GM20000 (cell line): ENCODE measurements around the gene UBE2O.
A peak's percentile ranks its signal among the peaks of the same experiment; 100 is the strongest.

ENCODE experiments used
- DNase-seq: peaks from one replicate; pipeline ENCODE4 v3.0.0; 2012; ENCODE audit warnings: low spot score
- TF ChIP-seq, protein P1 (sequence below): IDR thresholded peaks from 2 replicates; pipeline ENCODE4 v1.5.1; 2012; ENCODE audit warnings: mild to moderate bottlenecking, control low read depth; ENCODE audit errors: extremely low read depth, missing control alignments

UBE2O gene

DNA sequence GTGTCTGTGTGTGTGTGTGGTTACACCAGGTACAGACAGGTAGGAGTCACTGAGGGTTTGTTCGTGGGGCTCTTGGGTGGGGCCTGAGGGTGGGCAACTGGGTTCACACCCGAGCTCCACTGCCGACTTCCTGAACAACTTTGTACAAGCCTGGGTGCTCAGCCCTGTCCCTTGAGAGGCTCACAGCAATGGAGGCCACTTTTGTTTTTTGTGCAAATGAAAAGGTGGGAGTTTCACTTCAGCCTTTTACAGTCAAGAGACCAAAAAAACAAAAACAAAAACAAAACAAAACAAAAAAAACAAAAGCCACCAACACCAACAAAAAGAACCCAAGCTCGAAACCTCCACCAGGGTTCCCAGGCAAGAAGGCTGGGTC lies 45.9 kb upstream of the UBE2O start:
- TF ChIP-seq, protein P1, sequence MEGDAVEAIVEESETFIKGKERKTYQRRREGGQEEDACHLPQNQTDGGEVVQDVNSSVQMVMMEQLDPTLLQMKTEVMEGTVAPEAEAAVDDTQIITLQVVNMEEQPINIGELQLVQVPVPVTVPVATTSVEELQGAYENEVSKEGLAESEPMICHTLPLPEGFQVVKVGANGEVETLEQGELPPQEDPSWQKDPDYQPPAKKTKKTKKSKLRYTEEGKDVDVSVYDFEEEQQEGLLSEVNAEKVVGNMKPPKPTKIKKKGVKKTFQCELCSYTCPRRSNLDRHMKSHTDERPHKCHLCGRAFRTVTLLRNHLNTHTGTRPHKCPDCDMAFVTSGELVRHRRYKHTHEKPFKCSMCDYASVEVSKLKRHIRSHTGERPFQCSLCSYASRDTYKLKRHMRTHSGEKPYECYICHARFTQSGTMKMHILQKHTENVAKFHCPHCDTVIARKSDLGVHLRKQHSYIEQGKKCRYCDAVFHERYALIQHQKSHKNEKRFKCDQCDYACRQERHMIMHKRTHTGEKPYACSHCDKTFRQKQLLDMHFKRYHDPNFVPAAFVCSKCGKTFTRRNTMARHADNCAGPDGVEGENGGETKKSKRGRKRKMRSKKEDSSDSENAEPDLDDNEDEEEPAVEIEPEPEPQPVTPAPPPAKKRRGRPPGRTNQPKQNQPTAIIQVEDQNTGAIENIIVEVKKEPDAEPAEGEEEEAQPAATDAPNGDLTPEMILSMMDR = no peak
- DNase-seq = peak; percentile 71

DNA sequence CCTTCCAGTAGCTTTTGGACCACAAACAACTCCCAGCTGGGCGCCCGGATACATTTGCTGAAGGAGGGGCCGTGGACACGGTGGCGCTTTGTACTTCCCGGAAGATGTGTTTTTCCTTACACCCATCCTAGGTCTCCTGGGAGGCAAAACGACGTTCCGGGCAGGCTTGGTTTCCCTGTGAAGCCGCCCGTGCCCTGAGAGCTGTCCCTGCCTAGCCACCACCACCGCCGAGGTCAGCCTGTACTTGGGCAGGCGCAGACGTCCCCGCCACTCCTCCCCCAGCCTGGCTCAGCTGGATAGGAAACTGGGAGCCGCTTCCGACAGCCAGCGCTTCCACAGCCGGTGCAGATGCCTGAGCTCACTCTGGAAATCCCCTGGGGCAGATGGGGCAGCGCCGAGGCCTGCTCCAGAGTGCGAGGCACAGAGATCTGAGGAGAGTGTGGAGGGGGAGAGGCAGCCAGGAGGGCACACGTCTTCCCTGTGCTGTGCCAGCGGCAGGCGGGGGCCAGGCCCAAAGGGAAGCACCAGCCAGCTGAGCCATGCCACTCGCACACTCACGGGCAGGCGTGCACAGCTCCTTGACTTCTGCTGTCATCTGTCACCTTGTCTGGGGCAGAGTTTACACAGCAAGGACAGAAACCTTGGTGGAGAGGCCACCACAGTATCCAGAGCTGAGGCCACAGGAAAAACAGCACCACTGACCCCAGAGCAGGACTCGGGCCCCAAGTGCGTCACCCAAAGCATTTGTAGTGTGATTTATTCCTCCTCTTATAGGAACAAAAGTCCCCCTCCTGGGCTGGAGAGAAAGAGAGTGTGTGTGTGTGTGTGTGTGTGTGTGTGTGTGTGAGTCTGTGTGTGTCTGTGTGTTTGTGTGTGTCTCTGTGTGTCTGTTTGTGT lies 45.3 kb upstream of the UBE2O start:
- DNase-seq = no peak
- TF ChIP-seq, protein P1 = no peak

DNA sequence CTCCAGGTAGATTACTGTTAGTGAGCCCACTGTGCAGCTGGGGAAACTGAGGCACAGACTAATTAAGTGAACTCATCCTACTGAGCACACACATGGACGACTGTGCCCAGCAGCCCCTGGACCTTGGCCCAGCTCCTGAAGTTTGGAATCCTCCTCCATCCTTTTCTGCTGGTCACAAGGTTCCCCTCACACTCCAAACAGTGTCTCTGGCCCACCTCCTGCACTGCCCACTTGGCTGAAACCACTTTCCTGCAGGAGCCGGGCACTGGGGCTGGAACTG lies 44.7 kb upstream of the UBE2O start:
- TF ChIP-seq, protein P1 = no peak
- no peak for DNase-seq

DNA sequence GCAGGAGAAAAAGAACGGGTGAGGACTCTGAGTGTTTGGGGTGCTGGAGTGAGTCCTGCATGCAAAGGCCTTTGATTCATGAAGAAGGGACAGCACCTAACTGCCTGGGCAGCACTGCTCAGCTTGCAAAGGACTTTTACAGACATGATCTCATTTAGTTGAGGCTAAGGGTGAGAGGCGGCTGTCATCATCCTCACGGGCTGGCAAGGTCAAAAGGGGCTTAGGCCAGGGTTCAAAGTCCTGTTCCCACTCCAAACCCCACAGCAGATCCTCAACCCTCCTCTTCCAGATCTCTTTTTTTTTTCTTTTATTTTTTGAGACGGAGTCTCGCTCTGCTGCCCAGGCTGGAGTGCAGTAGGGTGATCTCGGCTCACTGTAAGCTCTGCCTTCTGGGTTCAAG lies 43.5 kb upstream of the UBE2O start:
- peak; percentile 50 for DNase-seq
- TF ChIP-seq, protein P1 = no peak

DNA sequence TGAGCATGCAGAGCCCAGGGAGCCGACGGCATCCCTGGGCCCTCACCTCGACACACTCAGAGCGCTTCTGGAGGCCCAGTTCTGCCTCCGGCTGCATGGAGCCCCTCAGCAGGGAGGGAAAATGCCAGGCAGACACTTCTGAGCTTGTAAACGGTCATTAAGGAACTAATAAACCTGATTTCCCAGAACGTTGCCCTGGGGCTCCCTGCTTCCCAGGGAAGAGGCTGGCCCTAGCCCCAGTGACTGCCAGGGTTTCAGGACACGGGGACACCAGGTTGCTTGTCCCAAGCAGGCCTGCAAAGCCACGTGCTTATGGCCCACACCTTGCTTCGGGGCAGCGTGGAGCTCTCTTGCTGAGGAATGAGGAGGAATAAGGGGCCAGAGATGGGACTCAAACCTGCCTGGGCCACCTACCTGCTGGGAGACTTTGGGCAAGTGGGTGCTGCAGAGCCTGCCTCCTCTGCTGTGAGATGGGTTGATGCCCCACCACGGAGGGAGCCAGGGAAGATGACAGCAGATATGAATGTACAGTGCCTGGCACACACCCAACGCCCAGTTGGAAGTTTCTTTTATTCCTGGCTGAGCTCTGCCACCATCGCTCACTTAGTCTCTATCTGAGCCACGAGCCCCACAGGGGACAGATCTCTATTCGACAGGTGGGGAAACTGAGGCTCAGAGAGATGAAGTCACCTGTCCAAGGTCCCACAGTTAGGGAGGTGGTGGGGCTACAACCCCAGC lies 42.9 kb upstream of the UBE2O start:
- TF ChIP-seq, protein P1 = no peak
- no peak for DNase-seq

DNA sequence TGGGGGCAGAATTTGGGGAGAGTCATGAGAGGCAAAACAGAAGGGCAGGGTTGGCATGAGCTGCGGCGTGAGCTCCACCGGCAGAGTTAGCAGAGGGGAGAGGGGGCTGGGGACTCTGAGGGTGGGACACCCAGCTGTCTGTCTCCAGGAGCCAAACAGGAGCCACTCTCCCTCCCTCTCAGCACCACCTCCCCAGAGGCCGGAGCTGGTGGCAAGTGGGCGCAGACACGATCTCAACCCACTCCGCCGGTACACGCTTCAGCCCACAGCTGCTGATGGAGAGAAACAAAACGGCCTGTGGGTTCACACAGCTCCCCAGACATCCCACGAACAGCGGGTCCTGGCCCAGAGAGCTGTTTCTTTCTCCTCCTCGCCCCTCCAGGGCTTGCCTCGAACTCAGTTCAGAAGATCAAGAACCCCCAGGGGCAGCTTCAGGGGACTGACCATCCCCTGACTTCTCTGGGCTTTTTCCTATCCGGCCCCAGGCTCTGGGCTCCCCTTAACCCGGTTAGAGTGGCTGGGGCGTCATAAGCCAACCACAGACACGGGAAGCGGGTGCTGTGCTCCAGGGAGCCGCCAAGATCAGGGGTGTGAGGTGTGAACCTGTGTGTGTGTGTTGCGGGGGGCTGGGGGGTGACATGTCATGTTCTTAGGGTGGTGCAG lies 40.7 kb upstream of the UBE2O start:
- DNase-seq = no peak
- TF ChIP-seq, protein P1 = no peak

DNA sequence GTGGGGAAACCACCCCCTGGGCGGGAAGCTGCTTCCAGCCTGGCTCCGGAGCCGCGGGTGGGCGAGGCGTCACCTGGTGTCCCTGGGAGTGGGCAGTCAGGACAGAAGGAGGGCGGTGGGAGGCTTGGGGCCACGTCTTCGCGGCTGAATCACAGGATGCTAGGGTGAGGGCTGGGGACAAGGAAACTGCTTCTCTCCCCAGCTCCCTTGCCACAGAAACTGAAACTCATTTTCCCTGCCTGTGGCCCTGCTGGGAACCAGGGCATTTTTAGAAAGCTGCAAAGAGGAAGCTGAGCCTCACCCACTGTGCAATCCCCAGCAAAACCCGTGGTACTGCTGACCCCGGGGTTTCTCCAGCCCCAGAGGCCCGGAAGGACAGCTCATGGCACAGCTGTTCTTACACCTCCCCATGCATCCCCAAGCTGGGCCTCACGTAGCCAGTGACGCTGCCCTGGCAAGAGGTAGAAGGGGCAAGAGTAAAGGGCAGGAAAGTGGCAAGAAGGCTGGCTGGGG lies 40.1 kb upstream of the UBE2O start:
- TF ChIP-seq, protein P1 = no peak
- peak; percentile 71 for DNase-seq
